ENCODE measurements around the gene TMEFF2.

The TMEFF2 gene

GRCh38 chr2:191920502-191920901 lies 274.2 kb downstream of the TMEFF2 start:
- no peak for TF ChIP-seq JUND (IDR thresholded peaks at IDR 0.05; ENCODE audit: low read depth)
- DNase-seq (ENCODE audit: low read depth in 1 of 2, low spot score in 1 of 2): no peak
- in situ Hi-C loops (cut with HindIII; ENCODE audit: low pct_unique_long_range_greater_than_20kb, low sequenced_read_pairs): no loop called here

- no peak for DNase-seq (ENCODE audit: low read depth in 1 of 2, low spot score in 1 of 2)
- TF ChIP-seq JUND (IDR thresholded peaks at IDR 0.05; ENCODE audit: low read depth): no peak
- in situ Hi-C loops (cut with HindIII; ENCODE audit: low pct_unique_long_range_greater_than_20kb, low sequenced_read_pairs): no loop called here
These were observed 276.6 kb downstream of the TMEFF2 start for GRCh38 chr2:191917967-191918651.

- no peak for TF ChIP-seq JUND (IDR thresholded peaks at IDR 0.05; ENCODE audit: low read depth)
- DNase-seq (ENCODE audit: low read depth in 1 of 2, low spot score in 1 of 2): no peak
- in situ Hi-C loops (cut with HindIII; ENCODE audit: low pct_unique_long_range_greater_than_20kb, low sequenced_read_pairs): no loop called here
These were observed 277.3 kb downstream of the TMEFF2 start for GRCh38 chr2:191917430-191917881.

GRCh38 chr2:191916826-191917225 lies 277.9 kb downstream of the TMEFF2 start:
- in situ Hi-C loops (cut with HindIII; ENCODE audit: low pct_unique_long_range_greater_than_20kb, low sequenced_read_pairs): no loop called here
- DNase-seq (ENCODE audit: low read depth in 1 of 2, low spot score in 1 of 2): no peak
- TF ChIP-seq JUND (IDR thresholded peaks at IDR 0.05; ENCODE audit: low read depth): no peak

GRCh38 chr2:191915750-191916149 lies 279.0 kb downstream of the TMEFF2 start:
- DNase-seq (ENCODE audit: low read depth in 1 of 2, low spot score in 1 of 2): no peak
- no peak for TF ChIP-seq JUND (IDR thresholded peaks at IDR 0.05; ENCODE audit: low read depth)
- in situ Hi-C loops (cut with HindIII; ENCODE audit: low pct_unique_long_range_greater_than_20kb, low sequenced_read_pairs): no loop called here

- in situ Hi-C loops (cut with HindIII; ENCODE audit: low pct_unique_long_range_greater_than_20kb, low sequenced_read_pairs): no loop called here
- no peak for TF ChIP-seq JUND (IDR thresholded peaks at IDR 0.05; ENCODE audit: low read depth)
- no peak for DNase-seq (ENCODE audit: low read depth in 1 of 2, low spot score in 1 of 2)
These were observed 280.9 kb downstream of the TMEFF2 start for GRCh38 chr2:191913796-191914195.

GRCh38 chr2:191912764-191913163 lies 282.0 kb downstream of the TMEFF2 start:
- DNase-seq (ENCODE audit: low read depth in 1 of 2, low spot score in 1 of 2): no peak

GRCh38 chr2:191910518-191910917 lies 284.2 kb downstream of the TMEFF2 start:
- no peak for DNase-seq (ENCODE audit: low read depth in 1 of 2, low spot score in 1 of 2)
- TF ChIP-seq JUND (IDR thresholded peaks at IDR 0.05; ENCODE audit: low read depth): no peak
- in situ Hi-C loops (cut with HindIII; ENCODE audit: low pct_unique_long_range_greater_than_20kb, low sequenced_read_pairs): no loop called here

More at GRCh38 chr2:191912764-191913163, 282.0 kb downstream of the TMEFF2 start:
- no peak for TF ChIP-seq JUND (IDR thresholded peaks at IDR 0.05; ENCODE audit: low read depth)
- in situ Hi-C loops (cut with HindIII; ENCODE audit: low pct_unique_long_range_greater_than_20kb, low sequenced_read_pairs): no loop called here

GRCh38 chr2:191908874-191909273 lies 285.9 kb downstream of the TMEFF2 start:
- in situ Hi-C loops (cut with HindIII; ENCODE audit: low pct_unique_long_range_greater_than_20kb, low sequenced_read_pairs): no loop called here
- no peak for DNase-seq (ENCODE audit: low read depth in 1 of 2, low spot score in 1 of 2)
- TF ChIP-seq JUND (IDR thresholded peaks at IDR 0.05; ENCODE audit: low read depth): no peak

GRCh38 chr2:191907545-191907944 lies 287.2 kb downstream of the TMEFF2 start:
- peak in 1 of 2 experiments; percentile 34 for DNase-seq (ENCODE audit: low read depth in 1 of 2, low spot score in 1 of 2)
- in situ Hi-C loops (cut with HindIII; ENCODE audit: low pct_unique_long_range_greater_than_20kb, low sequenced_read_pairs): no loop called here
- TF ChIP-seq JUND (IDR thresholded peaks at IDR 0.05; ENCODE audit: low read depth): no peak

- in situ Hi-C loops (cut with HindIII; ENCODE audit: low pct_unique_long_range_greater_than_20kb, low sequenced_read_pairs): no loop called here
- no peak for TF ChIP-seq JUND (IDR thresholded peaks at IDR 0.05; ENCODE audit: low read depth)
- DNase-seq (ENCODE audit: low read depth in 1 of 2, low spot score in 1 of 2): no peak
These were observed 287.6 kb downstream of the TMEFF2 start for GRCh38 chr2:191907091-191907490.

- no peak for TF ChIP-seq JUND (IDR thresholded peaks at IDR 0.05; ENCODE audit: low read depth)
- in situ Hi-C loops (cut with HindIII; ENCODE audit: low pct_unique_long_range_greater_than_20kb, low sequenced_read_pairs): no loop called here
- DNase-seq (ENCODE audit: low read depth in 1 of 2, low spot score in 1 of 2): no peak
These were observed 289.4 kb downstream of the TMEFF2 start for GRCh38 chr2:191905336-191905735.

- DNase-seq (ENCODE audit: low read depth in 1 of 2, low spot score in 1 of 2): no peak
- in situ Hi-C loops (cut with HindIII; ENCODE audit: low pct_unique_long_range_greater_than_20kb, low sequenced_read_pairs): no loop called here
- no peak for TF ChIP-seq JUND (IDR thresholded peaks at IDR 0.05; ENCODE audit: low read depth)
These were observed 293.7 kb downstream of the TMEFF2 start for GRCh38 chr2:191901031-191901430.

- TF ChIP-seq JUND (IDR thresholded peaks at IDR 0.05; ENCODE audit: low read depth): no peak
- in situ Hi-C loops (cut with HindIII; ENCODE audit: low pct_unique_long_range_greater_than_20kb, low sequenced_read_pairs): no loop called here
- no peak for DNase-seq (ENCODE audit: low read depth in 1 of 2, low spot score in 1 of 2)
These were observed 295.3 kb downstream of the TMEFF2 start for GRCh38 chr2:191899410-191899809.
